ENCODE measurements around the gene PRDM10.

The PRDM10 gene

GRCh38 chr11:129950101-129951091 lies 52.2 kb downstream of the PRDM10 start:
- no peak for TF ChIP-seq EZH2phosphoT487 (IDR thresholded peaks at IDR 0.05; ENCODE audit: low read depth)
- no peak for TF ChIP-seq CTCF (IDR thresholded peaks at IDR 0.05; ENCODE audit: low read depth, low read length)
- H2AFZ ChIP-seq (ENCODE audit: low read depth, low read length) = no peak overlapping the region
- H3K4me3 ChIP-seq (ENCODE audit: low read length) = no peak overlapping the region
- no peak overlapping the region for H3K27ac ChIP-seq (ENCODE audit: low read length)
- H4K20me1 ChIP-seq (ENCODE audit: insufficient read depth, low read length) = no peaks in the 10 kb centered on the region
- no peak overlapping the region for H3K9ac ChIP-seq (ENCODE audit: low read length)
- H3K79me2 ChIP-seq (ENCODE audit: low read length) = no peaks in the 10 kb centered on the region
- peaks cover 4% of the 10 kb centered on the region; the same call in 1 of the 2 replicates for H3K4me1 ChIP-seq (ENCODE audit: low read length)
- H3K4me2 ChIP-seq (ENCODE audit: low read length) = no peak overlapping the region
- peaks cover 4% of the 10 kb centered on the region for H3K36me3 ChIP-seq (replicated peaks; ENCODE audit: low read depth, low read length)
- no peaks in the 10 kb centered on the region for H3K9me3 ChIP-seq (ENCODE audit: insufficient read depth, low read length)
- no peaks in the 10 kb centered on the region for H3K27me3 ChIP-seq (ENCODE audit: low read depth, low read length)

- no peak overlapping the region for H2AFZ ChIP-seq (ENCODE audit: low read depth, low read length)
- H3K79me2 ChIP-seq (ENCODE audit: low read length) = no peaks in the 10 kb centered on the region
- peaks cover 4% of the 10 kb centered on the region; the same call in 1 of the 2 replicates for H3K4me1 ChIP-seq (ENCODE audit: low read length)
- no peak overlapping the region for H3K4me3 ChIP-seq (ENCODE audit: low read length)
- no peak overlapping the region for H3K4me2 ChIP-seq (ENCODE audit: low read length)
- no peaks in the 10 kb centered on the region for H3K36me3 ChIP-seq (replicated peaks; ENCODE audit: low read depth, low read length)
- H3K27me3 ChIP-seq (ENCODE audit: low read depth, low read length) = no peaks in the 10 kb centered on the region
- TF ChIP-seq CTCF (IDR thresholded peaks at IDR 0.05; ENCODE audit: low read depth, low read length) (no peak), EZH2phosphoT487 (IDR thresholded peaks at IDR 0.05; ENCODE audit: low read depth) (no peak)
- no peaks in the 10 kb centered on the region for H3K9me3 ChIP-seq (ENCODE audit: insufficient read depth, low read length)
- no peaks in the 10 kb centered on the region for H4K20me1 ChIP-seq (ENCODE audit: insufficient read depth, low read length)
- H3K27ac ChIP-seq (ENCODE audit: low read length) = no peak overlapping the region
- no peak overlapping the region for H3K9ac ChIP-seq (ENCODE audit: low read length)
These were observed 53.6 kb downstream of the PRDM10 start for GRCh38 chr11:129948926-129949466.

GRCh38 chr11:129947474-129947873 lies 55.2 kb downstream of the PRDM10 start:
- H3K4me3 ChIP-seq (ENCODE audit: low read length) = no peak overlapping the region
- no peaks in the 10 kb centered on the region for H3K79me2 ChIP-seq (ENCODE audit: low read length)
- TF ChIP-seq CTCF (IDR thresholded peaks at IDR 0.05; ENCODE audit: low read depth, low read length) (no peak), EZH2phosphoT487 (IDR thresholded peaks at IDR 0.05; ENCODE audit: low read depth) (no peak)
- no peak overlapping the region for H3K27ac ChIP-seq (ENCODE audit: low read length)
- no peak overlapping the region for H3K4me2 ChIP-seq (ENCODE audit: low read length)
- no peaks in the 10 kb centered on the region for H4K20me1 ChIP-seq (ENCODE audit: insufficient read depth, low read length)
- H3K4me1 ChIP-seq (ENCODE audit: low read length) = peaks cover 4% of the 10 kb centered on the region; the same call in 1 of the 2 replicates
- no peaks in the 10 kb centered on the region for H3K36me3 ChIP-seq (replicated peaks; ENCODE audit: low read depth, low read length)
- H3K9ac ChIP-seq (ENCODE audit: low read length) = no peak overlapping the region
- H3K9me3 ChIP-seq (ENCODE audit: insufficient read depth, low read length) = no peaks in the 10 kb centered on the region
- H2AFZ ChIP-seq (ENCODE audit: low read depth, low read length) = no peak overlapping the region
- H3K27me3 ChIP-seq (ENCODE audit: low read depth, low read length) = no peaks in the 10 kb centered on the region

GRCh38 chr11:129946965-129947364 lies 55.7 kb downstream of the PRDM10 start:
- no peaks in the 10 kb centered on the region for H3K79me2 ChIP-seq (ENCODE audit: low read length)
- TF ChIP-seq EZH2phosphoT487 (IDR thresholded peaks at IDR 0.05; ENCODE audit: low read depth) (no peak), CTCF (IDR thresholded peaks at IDR 0.05; ENCODE audit: low read depth, low read length) (no peak)
- H3K4me1 ChIP-seq (ENCODE audit: low read length) = peaks cover 4% of the 10 kb centered on the region; the same call in 1 of the 2 replicates
- no peak overlapping the region for H3K9ac ChIP-seq (ENCODE audit: low read length)
- no peak overlapping the region for H3K4me2 ChIP-seq (ENCODE audit: low read length)
- no peak overlapping the region for H2AFZ ChIP-seq (ENCODE audit: low read depth, low read length)
- H3K4me3 ChIP-seq (ENCODE audit: low read length) = no peak overlapping the region
- no peaks in the 10 kb centered on the region for H3K9me3 ChIP-seq (ENCODE audit: insufficient read depth, low read length)
- H3K27me3 ChIP-seq (ENCODE audit: low read depth, low read length) = no peaks in the 10 kb centered on the region
- peaks cover 3% of the 10 kb centered on the region for H3K36me3 ChIP-seq (replicated peaks; ENCODE audit: low read depth, low read length)
- H3K27ac ChIP-seq (ENCODE audit: low read length) = no peak overlapping the region
- H4K20me1 ChIP-seq (ENCODE audit: insufficient read depth, low read length) = no peaks in the 10 kb centered on the region
